Measurements from ENCODE around the gene APOL5.
"Not testable (repeated sequence)": the region's sequence is repeated elsewhere in the genome, so short reads cannot be mapped to it uniquely, and the experiment has no call there.

The APOL5 gene

DNA sequence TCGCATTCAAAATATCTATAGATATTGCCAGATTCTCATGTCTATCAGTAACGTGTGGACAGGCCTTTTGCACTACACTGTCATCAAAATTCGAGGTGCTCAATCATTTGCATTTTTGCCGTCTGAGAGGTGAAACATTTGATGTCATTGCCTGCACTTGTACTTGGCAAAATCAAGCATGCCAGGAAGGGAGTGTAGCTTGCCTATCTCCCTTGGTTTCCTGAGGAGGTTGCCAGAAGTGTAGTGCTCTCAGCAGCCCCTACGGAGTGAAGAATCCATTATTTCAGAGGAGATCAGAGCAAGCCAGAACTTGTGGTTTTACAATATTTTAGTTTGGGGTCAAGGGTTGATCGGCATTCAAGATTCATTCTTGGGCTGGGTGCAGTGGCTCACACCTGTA is 30.2 kb upstream of the APOL5 start:
- DNase-seq (ENCODE audit: insufficient read length) (no peak), FAIRE-seq (no peak)
- TF ChIP-seq POLR2AphosphoS5 (IDR thresholded peaks at IDR 0.05; ENCODE audit: low read depth, low read length) (no peak), TAF1 (IDR thresholded peaks at IDR 0.05; ENCODE audit: borderline replicate concordance, low read depth, low read length) (no peak), POLR2A (IDR thresholded peaks at IDR 0.05; ENCODE audit: low read depth, low read length) (no peak)

DNA sequence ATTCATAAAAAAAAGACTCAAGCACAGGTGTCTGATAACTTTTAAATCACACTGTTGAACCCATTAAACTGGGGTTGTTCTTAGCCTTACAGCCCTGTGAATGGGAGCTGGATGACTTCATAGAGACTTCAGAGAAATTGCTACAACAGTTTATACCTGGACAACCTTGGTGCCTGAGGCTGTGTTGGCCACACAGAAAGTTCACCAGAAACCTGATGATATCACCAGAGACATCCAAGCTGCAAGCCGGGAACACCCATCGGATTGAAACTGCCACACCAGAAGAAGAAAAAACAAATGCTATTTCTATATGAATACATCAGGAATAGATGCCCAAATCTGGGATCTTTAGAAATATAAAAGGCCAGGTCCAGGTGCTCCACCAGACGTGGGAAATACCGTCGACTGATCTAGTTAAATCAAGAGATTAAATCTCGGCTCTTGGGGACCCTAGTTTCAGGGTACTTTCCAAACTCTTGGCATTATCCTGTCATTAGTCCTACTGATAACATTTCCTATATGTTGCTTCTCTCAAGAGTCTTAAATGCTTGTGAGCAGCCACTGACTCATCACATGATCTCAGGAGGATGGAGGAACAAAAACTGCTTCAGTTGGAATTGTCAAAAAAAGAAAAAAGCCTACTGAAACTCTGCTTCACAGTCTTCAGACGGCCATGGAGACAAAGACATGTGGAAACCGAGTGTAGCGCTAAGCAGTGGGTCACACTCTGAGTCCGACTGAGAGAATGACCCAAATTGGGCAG is 28.6 kb upstream of the APOL5 start:
- TF ChIP-seq POLR2AphosphoS5 (IDR thresholded peaks at IDR 0.05; ENCODE audit: low read depth, low read length) (no peak), TAF1 (IDR thresholded peaks at IDR 0.05; ENCODE audit: borderline replicate concordance, low read depth, low read length) (no peak), POLR2A (IDR thresholded peaks at IDR 0.05; ENCODE audit: low read depth, low read length) (no peak)
- no peak for FAIRE-seq
- DNase-seq (ENCODE audit: insufficient read length): no peak

DNA sequence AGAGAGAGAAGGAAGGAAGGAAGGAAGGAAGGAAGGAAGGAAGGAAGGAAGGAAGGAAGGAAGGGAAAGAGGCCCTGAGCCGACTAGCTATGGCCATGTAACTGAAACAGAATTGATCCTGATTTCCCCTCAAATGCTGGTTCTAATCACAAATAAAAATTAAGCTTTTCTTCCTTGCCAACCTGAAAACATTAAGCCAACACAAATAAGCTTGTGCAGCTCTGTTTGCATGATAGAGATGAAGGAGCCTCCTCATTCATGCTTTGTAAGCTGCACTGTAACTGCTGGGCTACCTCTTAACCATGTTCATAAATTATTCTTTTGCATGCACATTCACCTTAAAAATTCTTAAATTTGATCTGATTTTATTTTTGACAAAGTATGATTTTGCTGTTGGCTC is 27.7 kb upstream of the APOL5 start:
- no peak for FAIRE-seq
- no peak for DNase-seq (ENCODE audit: insufficient read length)
- no peak for TF ChIP-seq POLR2AphosphoS5 (IDR thresholded peaks at IDR 0.05; ENCODE audit: low read depth, low read length)
- no peak for TF ChIP-seq TAF1 (IDR thresholded peaks at IDR 0.05; ENCODE audit: borderline replicate concordance, low read depth, low read length)
- TF ChIP-seq POLR2A (IDR thresholded peaks at IDR 0.05; ENCODE audit: low read depth, low read length): no peak

DNA sequence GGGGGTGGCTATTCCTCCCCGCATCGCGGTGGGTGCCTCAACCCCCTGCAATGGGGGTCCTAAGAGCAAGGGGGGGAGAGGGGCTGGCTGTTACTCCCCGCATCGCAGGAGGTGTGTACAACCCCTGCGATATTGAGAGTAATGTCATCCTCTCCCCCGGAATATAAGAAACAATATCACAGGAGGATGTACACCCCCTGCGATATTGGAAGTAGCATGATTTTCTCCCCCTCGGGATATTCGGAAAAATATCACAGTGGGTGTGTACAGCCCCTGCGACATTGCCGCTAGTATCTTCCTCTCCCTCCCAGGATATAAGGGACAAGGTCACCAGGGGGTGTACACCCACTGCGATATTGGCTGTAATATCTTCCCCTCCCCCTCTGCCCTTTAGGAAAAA is 22.5 kb upstream of the APOL5 start:
- TF ChIP-seq POLR2AphosphoS5 (IDR thresholded peaks at IDR 0.05; ENCODE audit: low read depth, low read length): no peak
- TF ChIP-seq POLR2A (IDR thresholded peaks at IDR 0.05; ENCODE audit: low read depth, low read length): no peak
- no peak for TF ChIP-seq TAF1 (IDR thresholded peaks at IDR 0.05; ENCODE audit: borderline replicate concordance, low read depth, low read length)
- DNase-seq (ENCODE audit: insufficient read length) (no peak), FAIRE-seq (no peak)

DNA sequence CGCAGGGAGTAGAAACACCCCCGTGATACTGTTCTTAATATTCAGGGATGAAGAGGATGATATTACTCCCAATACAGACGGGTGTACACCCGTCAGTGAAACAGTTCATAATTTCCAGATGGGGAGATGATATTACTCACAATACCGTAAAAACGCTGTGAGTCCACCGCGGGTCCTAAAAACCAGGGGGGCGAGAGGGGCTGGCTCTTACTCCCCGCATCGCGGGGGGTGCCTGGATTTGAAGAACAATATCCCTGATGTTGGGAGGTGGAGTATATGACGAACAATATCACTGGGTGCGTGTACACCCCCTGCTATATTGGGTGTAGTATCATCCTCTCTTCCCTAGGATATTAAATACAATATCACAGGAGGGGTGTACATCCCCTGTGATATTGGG is 20.5 kb upstream of the APOL5 start:
- DNase-seq (ENCODE audit: insufficient read length) (no peak), FAIRE-seq (no peak)
- TF ChIP-seq POLR2AphosphoS5 (IDR thresholded peaks at IDR 0.05; ENCODE audit: low read depth, low read length): no peak
- TF ChIP-seq TAF1 (IDR thresholded peaks at IDR 0.05; ENCODE audit: borderline replicate concordance, low read depth, low read length): no peak
- TF ChIP-seq POLR2A (IDR thresholded peaks at IDR 0.05; ENCODE audit: low read depth, low read length): no peak

DNA sequence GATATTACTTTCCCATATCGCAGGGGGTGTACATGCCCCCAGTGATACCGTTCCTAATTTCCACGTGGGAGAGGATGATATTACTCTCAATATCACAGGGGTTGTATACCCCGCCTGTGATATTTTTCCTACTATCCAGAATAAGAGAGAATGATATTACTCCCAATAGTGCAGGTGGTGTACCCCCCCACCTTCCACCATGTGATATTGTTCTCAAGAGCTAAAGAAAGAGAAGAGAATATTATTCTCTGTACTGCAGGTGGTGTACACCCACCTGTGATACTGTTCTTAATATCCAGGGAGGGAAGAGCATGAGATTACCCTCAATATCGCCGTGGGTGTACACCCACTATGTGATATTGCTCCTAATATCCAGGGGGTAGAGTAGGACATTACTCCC is 17.8 kb upstream of the APOL5 start:
- DNase-seq (ENCODE audit: insufficient read length); FAIRE-seq: not testable (repeated sequence)

DNA sequence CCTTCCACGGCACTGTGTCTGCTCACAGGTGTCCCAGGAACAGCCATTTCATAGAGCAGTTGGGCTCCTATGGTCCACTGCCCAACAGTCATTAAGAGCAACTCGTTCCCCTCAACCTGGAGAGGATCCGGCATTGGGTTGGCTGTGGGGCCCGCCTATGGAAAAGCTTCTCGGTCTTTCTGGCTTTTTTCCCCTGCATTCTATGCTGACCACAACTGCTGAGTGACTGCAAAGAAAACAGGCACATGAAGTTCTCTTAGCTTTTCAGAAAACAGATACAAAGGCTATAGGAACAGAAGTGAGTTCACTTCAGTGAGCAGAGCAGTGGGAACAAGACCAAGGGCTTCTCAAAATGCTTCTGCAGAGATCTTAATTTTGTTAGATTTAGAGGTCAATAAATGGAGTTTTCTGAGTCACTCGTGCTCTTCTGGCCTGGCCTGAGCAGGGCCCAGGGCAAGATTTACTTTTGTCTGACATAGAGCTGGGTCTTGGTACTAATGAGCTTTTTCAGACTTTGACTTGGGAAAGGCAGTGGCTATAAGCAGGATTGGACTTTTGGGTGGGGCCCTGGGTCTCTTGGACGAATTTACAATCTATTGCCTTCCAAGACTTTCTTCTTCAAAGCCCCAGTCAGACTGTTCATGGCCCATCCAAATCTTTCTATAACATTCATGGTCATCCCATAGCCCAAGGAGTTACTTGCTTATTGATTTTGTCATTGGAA is 13.6 kb upstream of the APOL5 start:
- no peak for FAIRE-seq
- TF ChIP-seq POLR2AphosphoS5 (IDR thresholded peaks at IDR 0.05; ENCODE audit: low read depth, low read length): no peak
- no peak for TF ChIP-seq TAF1 (IDR thresholded peaks at IDR 0.05; ENCODE audit: borderline replicate concordance, low read depth, low read length)
- TF ChIP-seq POLR2A (IDR thresholded peaks at IDR 0.05; ENCODE audit: low read depth, low read length): no peak

DNA sequence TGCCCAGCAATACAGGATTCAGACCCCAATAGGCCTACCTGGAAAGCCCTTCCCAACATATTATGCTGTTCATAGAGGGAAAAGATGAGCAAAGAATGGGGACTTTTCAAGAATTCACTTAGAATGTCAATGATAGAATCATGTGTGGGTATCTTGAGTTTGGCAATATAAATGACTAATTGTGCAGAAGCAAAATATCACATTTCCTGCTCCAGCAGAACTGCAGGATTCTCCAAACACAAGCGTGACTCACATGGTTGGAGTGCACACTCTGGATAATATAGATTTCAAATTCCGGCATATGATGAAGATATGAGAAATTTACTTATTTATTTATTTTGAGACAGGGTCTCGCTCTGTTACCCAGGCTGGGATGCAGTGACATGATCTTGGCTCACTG is 12.5 kb upstream of the APOL5 start:
- FAIRE-seq: no peak
- DNase-seq (ENCODE audit: insufficient read length): no peak
- no peak for TF ChIP-seq POLR2AphosphoS5 (IDR thresholded peaks at IDR 0.05; ENCODE audit: low read depth, low read length)
- no peak for TF ChIP-seq TAF1 (IDR thresholded peaks at IDR 0.05; ENCODE audit: borderline replicate concordance, low read depth, low read length)
- TF ChIP-seq POLR2A (IDR thresholded peaks at IDR 0.05; ENCODE audit: low read depth, low read length): no peak

More for the DNA sequence above, 13.6 kb upstream of the APOL5 start:
- no peak for DNase-seq (ENCODE audit: insufficient read length)

DNA sequence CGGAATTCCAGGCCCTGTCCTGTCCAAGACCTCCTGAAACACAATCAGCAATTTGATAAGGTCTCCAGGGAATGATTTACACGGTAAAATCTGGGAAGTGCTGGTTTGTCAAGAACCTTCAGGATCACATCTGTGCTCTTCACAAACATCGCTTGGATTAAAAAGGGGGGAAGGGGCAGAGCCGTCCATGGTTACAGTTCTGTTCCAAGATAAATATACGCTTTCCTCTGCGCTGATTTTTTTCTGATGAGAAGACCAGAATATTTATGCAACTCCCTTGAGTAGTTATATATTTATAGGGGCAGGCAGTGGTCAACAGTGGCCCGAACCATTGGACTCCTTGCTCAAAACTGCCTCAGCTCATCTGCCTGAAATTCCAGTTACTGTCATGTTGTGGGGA is 9.2 kb upstream of the APOL5 start:
- FAIRE-seq (no peak), DNase-seq (ENCODE audit: insufficient read length) (no peak)
- TF ChIP-seq POLR2AphosphoS5 (IDR thresholded peaks at IDR 0.05; ENCODE audit: low read depth, low read length): no peak
- no peak for TF ChIP-seq POLR2A (IDR thresholded peaks at IDR 0.05; ENCODE audit: low read depth, low read length)
- TF ChIP-seq TAF1 (IDR thresholded peaks at IDR 0.05; ENCODE audit: borderline replicate concordance, low read depth, low read length): no peak

DNA sequence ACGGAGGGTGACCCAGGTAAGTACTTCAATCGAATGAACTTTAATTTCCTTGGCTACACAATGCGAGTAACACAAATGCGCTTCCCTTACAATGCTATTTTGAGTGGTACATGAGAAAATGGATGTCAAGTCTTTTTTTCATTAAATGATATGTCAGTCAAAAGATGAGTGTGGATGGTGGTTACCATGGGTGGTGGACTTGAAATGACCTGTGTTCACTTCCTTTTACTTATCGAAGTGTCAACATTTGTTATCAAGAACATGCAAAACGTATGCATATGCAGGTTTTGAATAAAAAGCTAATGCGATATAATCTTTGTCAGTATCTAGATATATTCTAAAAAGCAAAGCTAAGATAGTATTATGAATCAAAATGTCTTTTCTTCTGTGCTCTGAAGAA is 8.8 kb upstream of the APOL5 start:
- FAIRE-seq: no peak
- TF ChIP-seq TAF1 (IDR thresholded peaks at IDR 0.05; ENCODE audit: borderline replicate concordance, low read depth, low read length) (no peak), POLR2A (IDR thresholded peaks at IDR 0.05; ENCODE audit: low read depth, low read length) (no peak), POLR2AphosphoS5 (IDR thresholded peaks at IDR 0.05; ENCODE audit: low read depth, low read length) (no peak)
- DNase-seq (ENCODE audit: insufficient read length): no peak

DNA sequence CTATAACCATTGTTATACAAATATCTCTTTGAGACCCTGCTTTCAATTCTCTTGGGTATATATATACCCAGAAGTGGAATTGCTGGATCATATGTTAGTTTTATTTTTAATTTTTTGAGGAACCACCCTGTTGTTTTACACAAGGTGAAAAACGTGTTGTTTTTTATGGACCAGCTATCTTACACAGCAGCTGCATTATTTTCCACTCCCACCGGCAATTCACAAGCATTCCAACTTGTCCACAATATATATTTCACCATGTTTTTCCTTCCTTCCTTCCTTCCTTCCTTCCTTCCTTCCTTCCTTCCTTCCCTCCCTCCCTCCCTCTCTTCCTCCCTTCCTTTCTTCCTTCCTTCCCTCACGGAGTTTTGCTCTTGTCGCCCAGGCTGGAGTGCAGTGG is 6.3 kb upstream of the APOL5 start:
- no peak for FAIRE-seq
- no peak for DNase-seq (ENCODE audit: insufficient read length)
- TF ChIP-seq TAF1 (IDR thresholded peaks at IDR 0.05; ENCODE audit: borderline replicate concordance, low read depth, low read length) (no peak), POLR2AphosphoS5 (IDR thresholded peaks at IDR 0.05; ENCODE audit: low read depth, low read length) (no peak)

DNA sequence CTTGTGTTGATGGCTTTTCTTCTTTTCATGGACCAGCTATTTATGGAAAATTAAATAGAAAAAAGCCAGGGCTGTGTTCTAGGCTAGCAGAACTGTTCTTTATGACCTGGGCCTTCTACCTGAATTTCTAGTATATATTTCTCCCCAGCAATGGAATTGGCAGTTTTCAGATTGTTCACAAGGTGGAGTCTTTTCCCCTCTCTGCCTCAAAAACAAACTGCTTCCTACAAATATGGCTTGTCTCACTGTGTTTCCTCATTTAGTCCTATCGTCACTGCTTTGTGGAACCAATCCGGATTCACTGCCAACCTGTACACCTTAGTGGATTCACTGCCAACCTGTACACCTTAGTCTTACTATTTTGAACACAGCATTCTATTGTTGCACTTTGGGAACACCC is 5.0 kb upstream of the APOL5 start:
- TF ChIP-seq POLR2AphosphoS5 (IDR thresholded peaks at IDR 0.05; ENCODE audit: low read depth, low read length): no peak
- no peak for TF ChIP-seq POLR2A (IDR thresholded peaks at IDR 0.05; ENCODE audit: low read depth, low read length)
- no peak for TF ChIP-seq TAF1 (IDR thresholded peaks at IDR 0.05; ENCODE audit: borderline replicate concordance, low read depth, low read length)
- no peak for DNase-seq (ENCODE audit: insufficient read length)
- no peak for FAIRE-seq
